ENCODE data around the gene REELD1. TPM values are rescaled to one million over a fixed set of nuclear protein-coding genes. Genes with fewer than 3 reads are reported as not detected.

REELD1 gene
- total RNA-seq (under 1 TPM; 0.60 to 0.86 TPM), polyA plus RNA-seq (under 1 TPM; 0.22 to 0.53 TPM)
- long read RNA-seq, donor 1, result 0 reads
- long read RNA-seq, donor 2, result 0 reads
- long read RNA-seq, donor 3, result 0 reads
- long read RNA-seq, donor 4, result 0 reads
- long read RNA-seq, donor 5, result 0 reads

DNA sequence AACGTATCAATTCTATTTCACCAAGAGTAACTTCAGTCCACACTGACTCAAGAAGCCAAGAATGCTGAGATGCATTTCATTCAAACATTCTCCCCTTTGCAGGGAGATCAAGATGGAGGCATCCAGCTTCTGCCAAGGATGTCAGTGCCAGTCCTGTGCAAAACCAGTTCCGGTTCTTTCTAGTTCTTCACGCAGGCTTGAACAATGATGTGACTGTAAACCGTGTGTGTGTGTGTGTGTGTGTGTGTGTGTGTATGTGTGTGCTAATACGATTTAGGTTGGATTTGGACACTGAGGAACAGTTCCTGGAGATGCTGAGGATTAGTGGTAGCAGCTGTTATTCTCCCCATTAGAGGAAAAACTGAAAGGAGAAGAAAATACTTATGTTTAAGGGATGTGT is at the start of gene REELD1:
TSS of gene REELD1 (plus strand) at position 301 of the 400 bp plus-strand sequence. CDS start 2,415 bp downstream, outside the sequence.
- TF ChIP-seq, protein P1, sequence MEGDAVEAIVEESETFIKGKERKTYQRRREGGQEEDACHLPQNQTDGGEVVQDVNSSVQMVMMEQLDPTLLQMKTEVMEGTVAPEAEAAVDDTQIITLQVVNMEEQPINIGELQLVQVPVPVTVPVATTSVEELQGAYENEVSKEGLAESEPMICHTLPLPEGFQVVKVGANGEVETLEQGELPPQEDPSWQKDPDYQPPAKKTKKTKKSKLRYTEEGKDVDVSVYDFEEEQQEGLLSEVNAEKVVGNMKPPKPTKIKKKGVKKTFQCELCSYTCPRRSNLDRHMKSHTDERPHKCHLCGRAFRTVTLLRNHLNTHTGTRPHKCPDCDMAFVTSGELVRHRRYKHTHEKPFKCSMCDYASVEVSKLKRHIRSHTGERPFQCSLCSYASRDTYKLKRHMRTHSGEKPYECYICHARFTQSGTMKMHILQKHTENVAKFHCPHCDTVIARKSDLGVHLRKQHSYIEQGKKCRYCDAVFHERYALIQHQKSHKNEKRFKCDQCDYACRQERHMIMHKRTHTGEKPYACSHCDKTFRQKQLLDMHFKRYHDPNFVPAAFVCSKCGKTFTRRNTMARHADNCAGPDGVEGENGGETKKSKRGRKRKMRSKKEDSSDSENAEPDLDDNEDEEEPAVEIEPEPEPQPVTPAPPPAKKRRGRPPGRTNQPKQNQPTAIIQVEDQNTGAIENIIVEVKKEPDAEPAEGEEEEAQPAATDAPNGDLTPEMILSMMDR (IDR thresholded peaks at IDR 0.05; ENCODE audit: control extremely low read depth, extremely low read depth), result no peak
- Histone ChIP-seq H3K4me3 (no peak within 1 kb of the TSS), H3K27me3 (ENCODE audit: control insufficient read depth in 3 of 3, insufficient read depth in 3 of 3, low read length in 2 of 3) (no peaks in the 10 kb centered on the region), H3K9ac (ENCODE audit: insufficient read depth in 1 of 2, low read length in 2 of 2) (no peak within 1 kb of the TSS), H3K36me3 (ENCODE audit: control insufficient read depth in 4 of 4, insufficient read depth in 4 of 4, low read length in 4 of 4) (no peaks in the 10 kb centered on the region), H3K4me1 (ENCODE audit: control insufficient read depth in 5 of 5, insufficient read depth in 5 of 5, low read length in 5 of 5) (no peaks in the 10 kb centered on the region), H3K27ac (ENCODE audit: low read depth in 1 of 2, low read length in 1 of 2) (no peak within 1 kb of the TSS), H3K9me3 (ENCODE audit: control insufficient read depth in 4 of 4, insufficient read depth in 3 of 4, low read length in 3 of 4) (peaks cover 0 to 2% (median 0%) of the 10 kb centered on the region in 4 donors)
- DNase-seq, result no peak
- WGBS, 2 donors, result 84% methylated on average over 5 of the region's 5 CpGs
- no peak for ATAC-seq (ENCODE audit: insufficient read depth, low FRiP score)

DNA sequence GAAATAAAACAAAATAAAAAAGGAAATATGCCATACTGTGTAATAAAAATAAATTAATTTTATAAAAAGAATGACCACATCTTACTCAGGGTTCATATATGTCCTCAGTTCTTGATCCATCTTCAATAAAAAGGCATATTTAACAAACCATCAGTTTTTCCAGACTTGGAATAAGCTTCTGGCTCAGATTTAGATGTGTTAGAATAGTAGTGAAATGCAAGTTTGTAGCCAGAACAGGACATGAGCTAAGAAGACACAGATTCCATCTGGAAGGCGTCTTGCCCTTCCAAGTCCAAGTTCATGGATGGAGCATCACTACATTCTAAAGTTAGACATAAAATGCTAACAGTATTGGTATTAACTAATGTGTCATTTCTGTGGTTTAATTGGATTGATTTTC is 49.1 kb upstream of the REELD1 start:
- WGBS, 2 donors, result 79 to 82% methylated on average over 1 of the region's 1 CpG
- Histone ChIP-seq H3K4me1 (ENCODE audit: control insufficient read depth in 5 of 5, insufficient read depth in 5 of 5, low read length in 5 of 5) (no peaks in the 10 kb centered on the region), H3K27ac (ENCODE audit: low read depth in 1 of 2, low read length in 1 of 2) (no peak overlapping the region), H3K9ac (ENCODE audit: insufficient read depth in 1 of 2, low read length in 2 of 2) (no peak overlapping the region), H3K9me3 (ENCODE audit: control insufficient read depth in 4 of 4, insufficient read depth in 3 of 4, low read length in 3 of 4) (peaks cover 0 to 12% (median 3%) of the 10 kb centered on the region in 4 donors), H3K36me3 (ENCODE audit: control insufficient read depth in 4 of 4, insufficient read depth in 4 of 4, low read length in 4 of 4) (no peaks in the 10 kb centered on the region), H3K27me3 (ENCODE audit: control insufficient read depth in 3 of 3, insufficient read depth in 3 of 3, low read length in 2 of 3) (no peaks in the 10 kb centered on the region), H3K4me3 (no peak overlapping the region)
- DNase-seq (no peak), ATAC-seq (ENCODE audit: insufficient read depth, low FRiP score) (no peak)
- TF ChIP-seq, protein P1 (IDR thresholded peaks at IDR 0.05; ENCODE audit: control extremely low read depth, extremely low read depth), result no peak

DNA sequence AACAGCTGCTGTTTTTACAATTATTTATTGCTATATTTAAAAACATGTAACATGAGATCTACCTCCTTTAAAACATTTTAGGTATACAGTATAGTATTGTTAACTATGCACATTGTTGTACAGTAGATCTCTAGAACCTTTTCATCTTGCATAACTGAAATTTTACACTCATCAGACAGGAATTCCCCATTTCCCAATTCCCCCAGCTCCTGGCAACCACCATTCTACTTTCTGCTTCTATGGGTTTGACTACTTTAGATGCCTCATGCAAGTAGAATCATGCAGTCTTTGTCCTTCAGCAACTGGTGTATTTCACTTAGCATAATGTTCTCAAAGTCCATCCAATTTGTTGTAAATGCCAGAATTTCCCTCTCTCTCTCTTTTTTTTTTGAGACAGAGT is 48.5 kb upstream of the REELD1 start:
- no peaks in the 10 kb centered on the region for H3K36me3 ChIP-seq (ENCODE audit: control insufficient read depth in 4 of 4, insufficient read depth in 4 of 4, low read length in 4 of 4)
- TF ChIP-seq, protein P1 (IDR thresholded peaks at IDR 0.05; ENCODE audit: control extremely low read depth, extremely low read depth), result no peak
- H3K9me3 ChIP-seq (ENCODE audit: control insufficient read depth in 4 of 4, insufficient read depth in 3 of 4, low read length in 3 of 4), result peaks cover 0 to 12% (median 3%) of the 10 kb centered on the region in 4 donors
- H3K9ac ChIP-seq (ENCODE audit: insufficient read depth in 1 of 2, low read length in 2 of 2), result no peak overlapping the region
- no peak for ATAC-seq (ENCODE audit: insufficient read depth, low FRiP score)
- no peaks in the 10 kb centered on the region for H3K4me1 ChIP-seq (ENCODE audit: control insufficient read depth in 5 of 5, insufficient read depth in 5 of 5, low read length in 5 of 5)
- no peak overlapping the region for H3K27ac ChIP-seq (ENCODE audit: low read depth in 1 of 2, low read length in 1 of 2)
- H3K4me3 ChIP-seq, result no peak overlapping the region
- no peak for DNase-seq
- no peaks in the 10 kb centered on the region for H3K27me3 ChIP-seq (ENCODE audit: control insufficient read depth in 3 of 3, insufficient read depth in 3 of 3, low read length in 2 of 3)

DNA sequence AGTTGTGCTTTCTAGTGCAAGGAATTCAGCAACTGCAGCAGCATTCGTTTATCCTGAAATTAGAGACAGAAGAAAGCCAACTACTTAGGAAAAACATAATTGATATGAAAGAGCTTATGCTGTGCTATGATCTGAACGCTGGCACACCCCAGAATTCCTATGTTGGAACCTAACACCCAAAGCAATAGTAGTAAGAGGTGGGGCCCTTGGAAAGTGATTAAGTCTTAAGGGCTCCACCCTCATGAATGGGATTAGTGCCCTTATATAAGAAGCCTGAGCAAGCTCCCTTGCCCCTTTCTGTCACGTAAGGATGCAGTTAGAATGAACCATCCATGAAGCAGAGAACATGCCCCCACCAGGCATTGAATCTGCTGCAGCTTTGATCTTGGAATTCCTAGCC is 44.2 kb upstream of the REELD1 start:
- DNase-seq, result no peak
- no peaks in the 10 kb centered on the region for H3K9me3 ChIP-seq (ENCODE audit: control insufficient read depth in 4 of 4, insufficient read depth in 3 of 4, low read length in 3 of 4)
- no peaks in the 10 kb centered on the region for H3K36me3 ChIP-seq (ENCODE audit: control insufficient read depth in 4 of 4, insufficient read depth in 4 of 4, low read length in 4 of 4)
- H3K4me3 ChIP-seq, result no peak overlapping the region
- H3K27me3 ChIP-seq (ENCODE audit: control insufficient read depth in 3 of 3, insufficient read depth in 3 of 3, low read length in 2 of 3), result no peaks in the 10 kb centered on the region
- H3K27ac ChIP-seq (ENCODE audit: low read depth in 1 of 2, low read length in 1 of 2), result no peak overlapping the region
- no peak for ATAC-seq (ENCODE audit: insufficient read depth, low FRiP score)
- 84 to 92% methylated on average over 3 of the region's 3 CpGs for WGBS, 2 donors
- TF ChIP-seq, protein P1 (IDR thresholded peaks at IDR 0.05; ENCODE audit: control extremely low read depth, extremely low read depth), result no peak
- no peak overlapping the region for H3K9ac ChIP-seq (ENCODE audit: insufficient read depth in 1 of 2, low read length in 2 of 2)
- no peaks in the 10 kb centered on the region for H3K4me1 ChIP-seq (ENCODE audit: control insufficient read depth in 5 of 5, insufficient read depth in 5 of 5, low read length in 5 of 5)
